ENCODE results near the gene OPN3. TPM values are rescaled to one million over a fixed set of nuclear protein-coding genes. Genes with fewer than 3 reads are reported as not detected.

Gene OPN3
- total and polyA plus RNA-seq, 2 of the 4 experiments (the other 2 are of a cell fraction): 16.4 to 21.9 TPM

- ChIA-PET POLR2A (ENCODE audit: unreplicated experiment) (no interaction called here), CTCF (interaction anchor here (0.6 kb wide), 1 partner anchor 255 kb away, joined by 4 read pairs; no protein-coding TSS in a partner anchor)
- Histone ChIP-seq H4K91ac (ENCODE audit: insufficient read depth, low read depth, low read length) (no peak overlapping the region), H3K36me3 (ENCODE audit: control insufficient read depth, insufficient read depth, low read length) (no peaks in the 10 kb centered on the region), H3K4me3 (ENCODE audit: insufficient read depth, low read depth, low read length) (no peak overlapping the region), H2BK15ac (ENCODE audit: low read depth, low read length) (no peak overlapping the region), H4K8ac (ENCODE audit: low read depth in 2 of 2, low read length in 2 of 2) (no peak overlapping the region), H3K9me1 (ENCODE audit: insufficient read depth, low read length) (no peaks in the 10 kb centered on the region), H3K27me3 (ENCODE audit: control insufficient read depth, insufficient read depth, low read length) (no peaks in the 10 kb centered on the region), H3K9ac (ENCODE audit: low read depth, low read length) (no peak overlapping the region), H2AK9ac (replicated peaks; ENCODE audit: low read depth, low read length, poor library complexity) (no peak overlapping the region), H2BK120ac (ENCODE audit: low read depth, low read length) (no peak overlapping the region), H3K56ac (ENCODE audit: extremely low read depth, insufficient read depth, low read length) (no peak overlapping the region), H3K4me2 (ENCODE audit: low read depth, low read length) (no peak overlapping the region), H2BK20ac (ENCODE audit: low read depth, low read length) (no peak overlapping the region), H2AFZ (replicated peaks; ENCODE audit: low read length, poor library complexity) (no peak overlapping the region), H4K20me1 (ENCODE audit: insufficient read depth, low read length) (no peaks in the 10 kb centered on the region), H3K9me3 (ENCODE audit: control insufficient read depth, insufficient read depth, low read length) (no peaks in the 10 kb centered on the region), H3K27ac (ENCODE audit: insufficient read depth, low read length) (no peak overlapping the region), H3K4ac (ENCODE audit: low read depth, low read length) (no peak overlapping the region), H2BK5ac (ENCODE audit: low read depth, low read length, poor library complexity, severe bottlenecking) (no peak overlapping the region), H4K5ac (ENCODE audit: low read depth, low read length) (no peak overlapping the region), H3K14ac (replicated peaks; ENCODE audit: low read depth, low read length) (no peak overlapping the region), H3K79me1 (ENCODE audit: low read depth in 1 of 2, low read length in 2 of 2) (no peaks in the 10 kb centered on the region), H2AK5ac (ENCODE audit: low read depth, low read length) (no peak overlapping the region), H3K18ac (ENCODE audit: low read depth, low read length) (no peak overlapping the region), H3K23ac (ENCODE audit: low read depth, low read length) (no peak overlapping the region), H3K4me1 (ENCODE audit: control insufficient read depth, insufficient read depth, low read length) (no peaks in the 10 kb centered on the region)
- intact Hi-C loops (cut with micrococcal nuclease) (loop anchor here (5.0 kb wide), 1 partner anchor 42 kb away; no protein-coding TSS in a partner anchor), dilution Hi-C loops (cut with HindIII; ENCODE audit: low sequenced_read_pairs, unreplicated experiment) (no loop called here), in situ Hi-C loops (cut with MboI; ENCODE audit: low sequenced_read_pairs) (no loop called here)
- TF ChIP-seq POLR2A (IDR thresholded peaks at IDR 0.05; ENCODE audit: low read depth, low read length) (no peak), USF2 (IDR thresholded peaks at IDR 0.05; ENCODE audit: low read depth, low read length) (no peak), MAZ (IDR thresholded peaks at IDR 0.05; ENCODE audit: borderline replicate concordance, low read depth, low read length) (no peak), ELK1 (IDR thresholded peaks at IDR 0.05; ENCODE audit: borderline replicate concordance, low read depth, low read length) (no peak), CTCF (conservative IDR thresholded peaks at IDR 0.05; ENCODE audit: low read depth, low read length) (no peak), MAFK (IDR thresholded peaks at IDR 0.05; ENCODE audit: low read depth, low read length) (no peak)
- ATAC-seq (ENCODE audit: low read depth) (no peak), DNase-seq (no peak)
- no TSS peak for BruUV-seq (replicated peaks)
- 40% methylated on average over 1 of the region's 4 CpGs; no CpG with 5 or more reads in 1 of the 2 experiments for WGBS, 2 experiments (ENCODE audit: extremely low coverage in 2 of 2, insufficient read length in 1 of 2)
These were observed 60.7 kb downstream of the OPN3 start for GRCh38 chr1:241579434-241579833.

Measured in IMR-90 (cell line).